K562 (cell line): Measurements from ENCODE around the gene RCBTB1. TPM values are rescaled to one million over a fixed set of nuclear protein-coding genes. Genes with fewer than 3 reads are reported as not detected.

Source experiments
- ATAC-seq: fragments of 200-7000 bp; cut with Tn5 transposase; 3 replicates; pipeline ENCODE4 v1.9.1; 2020; ENCODE audit warnings: moderate library complexity
- BruUV-seq: library from RNA; stranded (reverse); fragments of 400-500 nt; replicated peaks from 2 replicates; lab custom pipeline; 2021; lab: Mats Ljungman, UMichigan
- CTCF ChIA-PET: fragments of 300-600 bp; formaldehyde crosslinking; extraction: SDS; loops from one replicate; lab custom pipeline; 2021; ENCODE audit warnings: low intra/inter-chr PET ratio; lab: Yijun Ruan, JAX
- POLR2A ChIA-PET: fragments of 300-600, 350-650 bp; sonication (Branson Sonifier 250); formaldehyde crosslinking; extraction: SDS; loops from one replicate; lab custom pipeline; 2021; ENCODE audit warnings: antibody characterized with exemption, inconsistent platforms; lab: Yijun Ruan, JAX
- DNase-seq, 4 experiments: peaks; one replicate each; pipeline versions ENCODE4 v3.0.0 to v3.0.0-alpha.2; 2011 to 2018; ENCODE audit warnings: low spot score in 3 of 4, mixed read lengths in 3 of 4; ENCODE audit errors: extremely low read depth in 1 of 4
- FAIRE-seq: peaks from 2 replicates; lab custom pipeline; 2011; peaks lifted over from hg19 to GRCh38; lab: Jason Lieb, UNC
- H2AFZ ChIP-seq: 2 replicates; pipeline ENCODE4 v1.6.0; 2011; ENCODE audit warnings: low read depth, low read length, control low read depth, inconsistent platforms
- H3K27ac ChIP-seq: fragments of 200-600 bp; 3 replicates; pipeline ENCODE4 v1.8.0; 2011; ENCODE audit warnings: low read depth, mild to moderate bottlenecking, control low read depth, inconsistent platforms, low read length, moderate library complexity, mixed read lengths; ENCODE audit errors: extremely low read depth
- H3K27me3 ChIP-seq, 2 experiments: fragments of 300-600 bp in 1 of 2; 2 replicates in 1 of 2; 3 replicates in 1 of 2; pipeline versions ENCODE4 v1.6.0 to v1.8.0; 2011; ENCODE audit warnings: inconsistent platforms in 2 of 2, low read length in 2 of 2, mild to moderate bottlenecking in 1 of 2, mixed read lengths in 1 of 2, moderate library complexity in 1 of 2; ENCODE audit not compliant: control insufficient read depth in 2 of 2, insufficient read depth in 2 of 2
- H3K36me3 ChIP-seq: fragments of 300-600 bp; 3 replicates; pipeline ENCODE4 v1.8.0; 2011; ENCODE audit warnings: mild to moderate bottlenecking, low read length, inconsistent platforms; ENCODE audit not compliant: control insufficient read depth, insufficient read depth
- H3K4me1 ChIP-seq, 2 experiments: fragments of 200-600 bp in 1 of 2; replicated peaks in 1 of 2; 2 replicates in 1 of 2; 3 replicates in 1 of 2; pipeline versions ENCODE4 v1.5.1 to v1.8.0; 2011; ENCODE audit warnings: inconsistent platforms in 2 of 2, low read length in 2 of 2, mild to moderate bottlenecking in 1 of 2, mixed read lengths in 1 of 2, moderate library complexity in 1 of 2; ENCODE audit not compliant: control insufficient read depth in 2 of 2, insufficient read depth in 2 of 2
- H3K4me2 ChIP-seq: 2 replicates; pipeline ENCODE4 v1.6.1; 2011; ENCODE audit warnings: low read length, control low read depth, inconsistent platforms, mixed read lengths; ENCODE audit not compliant: insufficient read depth
- H3K4me3 ChIP-seq: fragments of 200-600 bp; sonication (generic), shearing (Covaris generic); 2 replicates; pipeline ENCODE4 v1.5.1; 2016; ENCODE audit warnings: control low read depth, inconsistent platforms
- H3K79me2 ChIP-seq: fragments of 200-600 bp; 3 replicates; pipeline ENCODE4 v1.8.0; 2011; ENCODE audit warnings: low read length, inconsistent platforms; ENCODE audit not compliant: control insufficient read depth, insufficient read depth
- H3K9ac ChIP-seq, 2 experiments: 2 replicates each; pipeline versions ENCODE4 v1.6.0 to v1.6.1; 2011; ENCODE audit warnings: low read depth in 2 of 2, low read length in 2 of 2, control low read depth in 1 of 2, inconsistent platforms in 1 of 2, mild to moderate bottlenecking in 1 of 2, mixed read lengths in 1 of 2; ENCODE audit not compliant: insufficient read depth in 1 of 2
- H3K9me1 ChIP-seq: one replicate; pipeline ENCODE4 v1.6.0; 2011; ENCODE audit warnings: inconsistent platforms, mild to moderate bottlenecking, low read length, moderate library complexity; ENCODE audit not compliant: control insufficient read depth, insufficient read depth
- H3K9me3 ChIP-seq: replicated peaks from 2 replicates; pipeline ENCODE4 v1.5.1; 2011; ENCODE audit warnings: low read depth, low read length, inconsistent platforms; ENCODE audit not compliant: control insufficient read depth, insufficient read depth
- H4K20me1 ChIP-seq: replicated peaks from 2 replicates; pipeline ENCODE4 v1.6.1; 2011; ENCODE audit warnings: low read length, inconsistent platforms, mixed read lengths; ENCODE audit not compliant: control insufficient read depth, insufficient read depth
- BDP1 ChIP-seq: IDR thresholded peaks from 3 replicates; pipeline ENCODE4 v1.6.1; 2011; ENCODE audit not compliant: insufficient read length, insufficient read depth
- CTBP1 ChIP-seq: fragments of 450-650 bp; IDR thresholded peaks from 2 replicates; pipeline ENCODE4 v1.6.1; 2016; ENCODE audit warnings: borderline replicate concordance
- DEAF1 ChIP-seq: fragments of 450-650 bp; formaldehyde crosslinking; IDR thresholded peaks from 2 replicates; pipeline ENCODE4 v1.4.0; 2020; ENCODE audit warnings: mild to moderate bottlenecking, moderate library complexity
- ELF2 ChIP-seq: fragments of 250-450 bp; sonication (Bioruptor Pico); IDR thresholded peaks from 2 replicates; pipeline ENCODE4 v1.5.0; 2021; ENCODE audit warnings: mild to moderate bottlenecking
- EP300 ChIP-seq: IDR thresholded peaks from 2 replicates; pipeline ENCODE4 v1.6.1; 2012; ENCODE audit warnings: low read length, improper control_type of control experiment
- HMBOX1 ChIP-seq: sonication (generic); IDR thresholded peaks from 2 replicates; pipeline ENCODE4 v1.6.1; 2016
- MAFG ChIP-seq: fragments of 450-650 bp; conservative IDR thresholded peaks from 2 replicates; pipeline ENCODE4 v1.6.1; 2016; ENCODE audit warnings: missing genetic modification characterization, missing compliant biosample characterization
- MAFK ChIP-seq: IDR thresholded peaks from 2 replicates; pipeline ENCODE4 v1.6.1; 2011; ENCODE audit warnings: low read length, improper control_type of control experiment
- POLR2H ChIP-seq: IDR thresholded peaks from 2 replicates; pipeline ENCODE4 v1.6.1; 2016; ENCODE audit warnings: missing genetic modification characterization, low read depth, mild to moderate bottlenecking, control low read depth, missing compliant biosample characterization, moderate library complexity
- SMC3 ChIP-seq: conservative IDR thresholded peaks from 2 replicates; pipeline ENCODE4 v1.6.1; 2011; ENCODE audit warnings: low read depth, low read length, improper control_type of control experiment; ENCODE audit not compliant: insufficient read depth
- SOX6 ChIP-seq: fragments of 450-650 bp; IDR thresholded peaks from 2 replicates; pipeline ENCODE4 v1.6.1; 2014; ENCODE audit warnings: mild to moderate bottlenecking
- SREBF1 ChIP-seq: fragments of 150-350 bp; IDR thresholded peaks from 2 replicates; pipeline ENCODE4 v1.6.1; 2014; ENCODE audit warnings: antibody characterized with exemption, low read depth, low read length, borderline replicate concordance
- STAG1 ChIP-seq: sonication (generic); formaldehyde crosslinking; IDR thresholded peaks from 2 replicates; pipeline ENCODE4 v1.5.0; 2020; ENCODE audit warnings: missing genetic modification reagents, borderline replicate concordance
- THRAP3 ChIP-seq: fragments of 450-650 bp; IDR thresholded peaks from 2 replicates; pipeline ENCODE4 v1.6.1; 2016; ENCODE audit warnings: mild to moderate bottlenecking, inconsistent platforms, borderline replicate concordance
- USF1 ChIP-seq: sonication (generic); formaldehyde crosslinking; IDR thresholded peaks from 2 replicates; pipeline ENCODE4 v1.9.0; 2022; ENCODE audit warnings: mild to moderate bottlenecking, missing genetic modification reagents
- YY1 ChIP-seq, 3 experiments: IDR thresholded peaks; 2 replicates each; pipeline ENCODE4 v1.6.1; 2011; ENCODE audit warnings: low read length in 2 of 3, mild to moderate bottlenecking in 2 of 3, moderate library complexity in 2 of 3, borderline replicate concordance in 1 of 3, control low read depth in 1 of 3, low read depth in 1 of 3; ENCODE audit not compliant: insufficient read depth in 3 of 3, insufficient replicate concordance in 2 of 3, control insufficient read depth in 1 of 3, insufficient read length in 1 of 3; ENCODE audit errors: extremely low read depth in 1 of 3
- ZC3H4 ChIP-seq: sonication (generic); formaldehyde crosslinking; IDR thresholded peaks from 2 replicates; pipeline ENCODE4 v1.9.0; 2021; ENCODE audit warnings: missing genetic modification reagents, borderline replicate concordance
- WGBS: fragments of 100-300 bp; shearing (Covaris generic); methylation state at CpG from one replicate; pipeline ENCODE4 v1.1.6; 2016; ENCODE audit warnings: low coverage, mixed read lengths; ENCODE audit not compliant: insufficient coverage; ENCODE audit errors: missing lambda C conversion rate; 5-methylcytosine and 5-hydroxymethylcytosine counted together
- in situ Hi-C: fragments of 300-500 bp; cut with MboI; formaldehyde crosslinking; loops from 4 replicates; pipeline ENCODE4 v1.15.0; 2018; ENCODE audit warnings: inconsistent platforms, mixed read lengths
- intact Hi-C: fragments of 100-400 bp; cut with micrococcal nuclease; formaldehyde crosslinking; loops from 2 replicates; pipeline ENCODE4 v1.14.2; 2022
- polyA plus RNA-seq, 8 experiments: library from polyadenylated mRNA; depleted of rRNA in 4 of 8; stranded (reverse) in 5 of 8; unstranded in 3 of 8; fragments of >200 nt; fragmentation: Nextera tagmentation in 2 of 8; fragmentation: Illumina TruSeq in 1 of 8; extraction: Ambion mirVana in 2 of 8; extraction: Trizol in 1 of 8; gene quantifications; 2 replicates each; pipeline versions ENCODE4 v1.2.1 to v1.2.3, GENCODE V29; 2011 to 2014; ENCODE audit warnings: inconsistent platforms in 1 of 8, missing spikeins in 1 of 8
- total RNA-seq, 7 experiments: library from RNA; depleted of rRNA in 6 of 7; stranded (reverse); fragments of >200 nt in 6 of 7; fragmentation: Illumina TruSeq in 2 of 7; extraction: Trizol in 2 of 7; gene quantifications; 2 replicates each; pipeline versions ENCODE4 v1.2.1 to v1.2.3, GENCODE V29; 2011 to 2021; ENCODE audit warnings: low replicate concordance in 1 of 7

The RCBTB1 gene
- total and polyA plus RNA-seq, 9 of the 15 experiments (the other 6 are each of a cell fraction or from before 2014, with no cell fraction given), result 4.0 to 11.3 (median 8.4) TPM

GRCh38 chr13:49606747-49607648 lies 21.6 kb upstream of the RCBTB1 start:
- H3K9ac ChIP-seq, result peak overlapping the region in 1 of 2 experiments; percentile 17; a peak in 1 of 4 replicates
- H2AFZ ChIP-seq, result peak overlapping the region; percentile 85
- H3K9me1 ChIP-seq, result no peaks in the 10 kb centered on the region
- peak overlapping the region; percentile 39; the same call in 1 of the 2 replicates for H3K4me2 ChIP-seq
- WGBS, result 24% methylated on average over 13 of the region's 15 CpGs
- H3K27me3 ChIP-seq, result no peaks in the 10 kb centered on the region
- BruUV-seq, result TSS peak; percentile 73
- no peaks in the 10 kb centered on the region for H3K36me3 ChIP-seq
- H3K4me3 ChIP-seq, result 0 out of 2 replicates have a peak overlapping the region, but pooled peaks have one; percentile 19
- H3K9me3 ChIP-seq, result no peaks in the 10 kb centered on the region
- DNase-seq, result peak; percentile 55 to 87 (median 64)
- in situ Hi-C loops, result no loop called here
- ATAC-seq, result peak; percentile 98
- ChIA-PET POLR2A (interaction anchor here (0.6 kb wide), 1 partner anchor 519 kb away, joined by 3 read pairs; no protein-coding TSS in a partner anchor), CTCF (interaction anchor here (1.6 kb wide), 1 partner anchor 305 kb away, joined by 11 read pairs; no protein-coding TSS in a partner anchor)
- no peaks in the 10 kb centered on the region; a peak in 2 of 5 replicates for H3K4me1 ChIP-seq
- intact Hi-C loops, result loop anchor here (1.0 to 5.0 kb wide), 4 partner anchors 112 to 306 kb away; partner anchors contain the start of gene PHF11
- H3K79me2 ChIP-seq, result no peaks in the 10 kb centered on the region
- FAIRE-seq, result peak; percentile 97
- no peak overlapping the region for H3K27ac ChIP-seq
- no peaks in the 10 kb centered on the region for H4K20me1 ChIP-seq
- TF ChIP-seq MAFK (0 out of 2 replicates have a peak, but pooled peaks have one; percentile 11), CTBP1 (peak; percentile 41; the same call in 1 of the 2 replicates), MAFG (tag) (0 out of 2 replicates have a peak, but pooled peaks have one; percentile 5), ZC3H4 (CRISPR knock-in tag) (no peak), BDP1 (no peak), SOX6 (peak; percentile 29; the same call in 1 of the 2 replicates), EP300 (0 out of 2 replicates have a peak, but pooled peaks have one; percentile 21), HMBOX1 (peak; percentile 66), SREBF1 (no peak), DEAF1 (CRISPR knock-in tag) (peak; percentile 68), POLR2H (tag) (no peak), USF1 (no peak), ELF2 (CRISPR knock-in tag) (no peak), YY1 (IDR thresholded peaks at IDR 0.05; ENCODE audit: borderline replicate concordance in 1 of 3, control insufficient read depth in 1 of 3, extremely low read depth in 1 of 3, insufficient read depth in 3 of 3, insufficient read length in 1 of 3, insufficient replicate concordance in 2 of 3, low read depth in 1 of 3, low read length in 2 of 3) (peak in 2 of 3 experiments; percentile 62 to 74), THRAP3 (no peak), SMC3 (peak; percentile 82), STAG1 (CRISPR knock-in tag) (peak; percentile 51; the same call in 1 of the 2 replicates)
